ENCODE results near the gene XPOT.

DNA sequence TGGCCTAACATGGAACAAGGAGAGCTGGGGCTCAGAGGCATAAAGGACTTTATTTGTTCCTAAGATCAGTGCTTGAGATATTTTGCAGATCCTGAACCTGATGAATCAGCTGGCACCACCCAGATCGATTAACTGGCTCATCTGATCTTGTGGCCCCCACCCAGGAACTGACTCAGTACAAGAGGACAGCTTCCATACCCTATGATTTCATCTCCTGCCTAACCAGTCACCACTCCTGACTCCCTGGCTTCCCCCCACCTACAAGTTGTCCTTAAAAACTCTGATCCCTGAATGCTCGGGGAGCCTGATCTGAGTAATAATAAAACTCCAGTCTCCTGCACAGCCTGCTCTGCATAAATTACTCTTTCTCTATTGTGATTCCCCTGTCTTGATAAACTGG lies 18.7 kb upstream of the XPOT start:
- TF ChIP-seq POLR2A (IDR thresholded peaks at IDR 0.05), result no peak
- TF ChIP-seq, protein P1, sequence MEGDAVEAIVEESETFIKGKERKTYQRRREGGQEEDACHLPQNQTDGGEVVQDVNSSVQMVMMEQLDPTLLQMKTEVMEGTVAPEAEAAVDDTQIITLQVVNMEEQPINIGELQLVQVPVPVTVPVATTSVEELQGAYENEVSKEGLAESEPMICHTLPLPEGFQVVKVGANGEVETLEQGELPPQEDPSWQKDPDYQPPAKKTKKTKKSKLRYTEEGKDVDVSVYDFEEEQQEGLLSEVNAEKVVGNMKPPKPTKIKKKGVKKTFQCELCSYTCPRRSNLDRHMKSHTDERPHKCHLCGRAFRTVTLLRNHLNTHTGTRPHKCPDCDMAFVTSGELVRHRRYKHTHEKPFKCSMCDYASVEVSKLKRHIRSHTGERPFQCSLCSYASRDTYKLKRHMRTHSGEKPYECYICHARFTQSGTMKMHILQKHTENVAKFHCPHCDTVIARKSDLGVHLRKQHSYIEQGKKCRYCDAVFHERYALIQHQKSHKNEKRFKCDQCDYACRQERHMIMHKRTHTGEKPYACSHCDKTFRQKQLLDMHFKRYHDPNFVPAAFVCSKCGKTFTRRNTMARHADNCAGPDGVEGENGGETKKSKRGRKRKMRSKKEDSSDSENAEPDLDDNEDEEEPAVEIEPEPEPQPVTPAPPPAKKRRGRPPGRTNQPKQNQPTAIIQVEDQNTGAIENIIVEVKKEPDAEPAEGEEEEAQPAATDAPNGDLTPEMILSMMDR (IDR thresholded peaks at IDR 0.05), result no peak

Measured in testis (tissue), 2 donors.